Colon (tissue), 2 donors: ENCODE results near the gene C1orf56.

ENCODE experiments used
- FAIRE-seq: peaks from 2 replicates; lab custom pipeline; 2012; peaks lifted over from hg19 to GRCh38; lab: Jason Lieb, UNC
- donor health status: control.
- donor health status: control.

The C1orf56 gene

GRCh38 chr1:151047591-151047924 is at the start of gene C1orf56:
Gene C1orf56 (plus strand): TSS chr1:151047751. CDS start chr1:151047848, 97 bp downstream.
- FAIRE-seq = no peak

- FAIRE-seq = no peak
Measured at GRCh38 chr1:150997949-150998348, 49.6 kb upstream of the C1orf56 start.

- no peak for FAIRE-seq
Measured at GRCh38 chr1:150999051-150999674, 48.4 kb upstream of the C1orf56 start.

GRCh38 chr1:150999926-151000325 is 47.6 kb upstream of the C1orf56 start:
- no peak for FAIRE-seq

DNA sequence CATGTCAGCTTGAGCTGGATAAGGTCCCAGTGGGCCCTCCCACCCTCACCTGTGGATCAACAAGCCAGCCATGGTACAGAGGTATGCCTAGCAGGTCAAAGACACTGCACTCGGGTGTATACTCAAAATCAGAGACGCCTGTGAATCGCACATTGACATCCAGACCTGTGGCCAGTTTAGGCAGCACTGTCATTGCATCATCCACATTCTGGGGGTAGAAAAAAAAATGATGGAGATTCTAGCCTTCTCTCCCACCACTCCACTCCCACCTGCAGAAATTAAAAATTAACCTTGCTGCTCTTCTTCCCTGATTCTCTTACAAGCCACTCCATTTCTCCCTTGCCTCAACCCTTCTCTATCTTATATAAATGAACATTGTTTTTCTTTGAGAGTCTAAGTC is 47.1 kb upstream of the C1orf56 start:
- no peak for FAIRE-seq

DNA sequence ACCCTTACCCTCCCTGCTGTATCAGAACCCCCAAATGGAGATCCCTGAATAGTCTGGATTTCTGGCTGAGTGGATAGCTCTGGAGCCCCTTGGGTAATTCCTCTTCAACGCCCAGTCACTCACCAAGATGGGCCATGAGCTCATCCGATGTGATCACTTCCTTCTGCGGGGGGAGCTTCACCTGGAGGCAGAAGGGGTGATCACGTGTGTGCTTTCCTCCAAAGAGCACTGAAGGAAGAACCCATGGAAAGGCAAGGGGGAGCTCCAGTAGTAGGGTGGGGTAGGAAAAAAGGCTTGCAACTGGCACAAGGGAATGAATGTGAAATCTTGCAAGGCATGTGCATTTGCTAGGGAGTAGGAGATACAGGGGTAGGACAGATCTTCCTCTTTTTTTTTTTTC is 45.9 kb upstream of the C1orf56 start:
- FAIRE-seq = no peak

DNA sequence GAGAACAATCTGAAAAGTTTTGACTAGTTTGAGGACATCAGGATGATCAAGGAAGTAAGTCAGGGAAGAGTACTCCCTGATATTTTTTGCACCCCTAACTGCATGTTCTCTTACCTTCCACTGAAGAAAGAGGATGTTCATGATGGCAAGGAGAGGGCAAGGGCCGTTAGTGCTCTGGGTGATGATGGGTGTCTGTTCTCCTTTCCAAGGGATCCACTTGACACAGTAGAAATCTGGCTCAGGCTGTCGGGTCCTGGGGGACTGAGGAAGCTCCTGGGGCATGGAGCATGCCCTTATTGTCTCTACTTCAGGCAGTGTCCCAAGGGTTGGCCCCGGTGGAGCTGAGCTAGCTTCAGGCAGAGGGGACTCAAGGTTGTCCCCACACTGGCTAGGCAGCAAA is 45.5 kb upstream of the C1orf56 start:
- no peak for FAIRE-seq

- no peak for FAIRE-seq
Measured at GRCh38 chr1:151002611-151003010, 44.9 kb upstream of the C1orf56 start.

DNA sequence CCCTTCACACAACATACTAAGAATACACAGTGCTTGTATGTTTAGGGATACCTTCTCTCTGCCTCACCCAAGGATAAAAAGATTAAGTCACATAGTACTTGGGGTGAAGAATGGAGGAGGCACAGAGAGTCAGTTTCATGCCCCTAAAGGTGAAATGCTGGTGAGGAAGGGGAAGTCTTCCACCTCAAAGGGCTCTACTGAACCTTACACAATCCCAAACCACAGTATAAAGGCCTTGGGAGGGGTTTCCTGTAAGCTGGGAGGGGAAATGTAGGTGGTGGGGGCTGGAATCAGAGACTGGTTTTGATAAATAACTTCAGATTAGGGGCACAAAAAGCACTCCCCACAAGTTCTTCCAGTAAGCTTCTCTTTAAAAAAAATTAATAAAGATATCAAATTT is 44.4 kb upstream of the C1orf56 start:
- FAIRE-seq = no peak

- FAIRE-seq = no peak
Measured at GRCh38 chr1:151005729-151006319, 41.7 kb upstream of the C1orf56 start.

- FAIRE-seq = no peak
Measured at GRCh38 chr1:151006327-151007052, 41.1 kb upstream of the C1orf56 start, which contains the start of gene MINDY1. Gene MINDY1 (minus strand): TSS chr1:151006902. CDS start chr1:151002617, 4,285 bp downstream.

- no peak for FAIRE-seq
Measured at GRCh38 chr1:151007853-151008243, 39.7 kb upstream of the C1orf56 start.

DNA sequence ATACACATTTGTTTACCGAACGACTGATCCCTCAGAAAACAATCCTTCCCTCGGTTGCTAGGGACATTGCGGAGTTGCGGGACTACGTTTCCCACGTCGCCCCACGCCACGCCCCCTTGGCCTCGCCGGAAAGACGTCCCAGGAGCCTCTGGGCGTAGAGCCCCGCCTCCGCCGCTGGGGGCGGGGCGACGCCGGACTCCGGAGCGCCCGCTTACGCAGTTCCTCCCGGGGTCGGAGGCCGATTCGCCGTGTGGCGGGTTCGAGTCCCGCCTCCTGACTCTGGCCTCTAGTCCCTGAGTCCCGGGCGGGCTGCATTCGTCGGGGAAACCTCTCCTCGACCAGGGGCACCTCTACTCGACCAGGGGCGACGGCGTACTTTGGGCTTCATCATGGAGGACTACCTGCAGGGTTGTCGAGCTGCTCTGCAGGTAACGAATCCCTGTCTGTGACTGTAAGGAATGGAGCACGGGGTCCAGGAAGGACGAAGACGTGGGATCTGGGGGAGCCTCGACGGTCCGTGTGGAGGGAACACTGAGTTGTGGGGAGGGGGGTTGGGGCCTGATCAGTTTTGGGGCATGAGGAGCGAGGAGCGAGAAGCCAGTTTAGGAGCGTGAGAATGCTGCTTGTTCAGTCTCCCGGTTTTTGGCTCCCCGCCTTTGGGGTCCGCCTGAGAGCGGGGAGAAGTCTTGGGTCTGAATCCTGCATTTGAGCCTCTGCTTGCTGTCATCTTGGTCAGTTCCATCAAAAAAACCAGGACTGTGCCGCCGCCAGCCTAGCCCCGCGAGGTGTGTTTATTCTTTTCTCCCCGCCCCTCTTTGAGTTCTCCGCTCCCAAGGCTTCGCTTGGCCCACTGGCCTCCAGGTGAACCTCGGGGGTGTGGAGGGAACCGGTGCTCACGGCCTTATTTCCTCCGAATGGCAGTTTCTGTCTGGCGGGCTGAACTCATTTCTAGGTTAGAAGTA is 39.0 kb upstream of the C1orf56 start, which contains the start of gene PRUNE1:
Gene PRUNE1 (plus strand): TSS at position 206 of the 962 bp plus-strand sequence. CDS start 184 bp downstream, at position 390.
- no peak for FAIRE-seq

- FAIRE-seq = no peak
Measured at GRCh38 chr1:151009206-151009587, 38.4 kb upstream of the C1orf56 start.

DNA sequence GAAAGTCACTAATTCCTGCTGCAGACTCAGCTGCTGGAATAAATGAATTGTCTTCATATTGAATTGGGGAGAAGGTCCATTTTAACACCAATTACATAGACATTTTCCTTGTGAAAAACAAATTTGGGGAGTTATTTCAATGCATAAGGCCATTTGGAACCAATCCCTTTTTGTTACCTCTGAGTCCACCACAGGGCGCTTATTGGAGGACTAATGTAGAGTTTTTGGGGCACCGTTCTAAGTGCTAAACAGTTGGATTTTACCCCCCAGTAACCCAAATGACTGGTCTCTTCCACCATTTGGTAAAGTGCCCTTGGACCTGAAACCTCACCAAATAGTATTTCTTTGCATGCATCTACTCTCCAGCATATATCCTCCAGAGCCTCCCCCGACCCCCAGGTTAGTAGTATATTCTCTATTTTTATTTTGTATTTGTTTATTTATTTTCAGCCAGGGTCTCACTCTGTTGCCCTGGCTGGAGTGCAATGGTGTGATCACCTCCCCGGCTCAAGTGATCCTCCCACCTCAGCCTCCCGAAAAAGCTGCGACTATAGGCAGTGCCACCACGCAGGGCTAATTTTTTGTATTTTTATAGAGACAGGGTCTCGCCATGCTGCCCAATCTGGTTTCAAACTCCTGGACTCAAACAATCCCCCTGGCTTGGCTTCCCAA is 37.7 kb upstream of the C1orf56 start:
- no peak for FAIRE-seq

- no peak for FAIRE-seq
Measured at GRCh38 chr1:151010346-151010726, 37.2 kb upstream of the C1orf56 start.

DNA sequence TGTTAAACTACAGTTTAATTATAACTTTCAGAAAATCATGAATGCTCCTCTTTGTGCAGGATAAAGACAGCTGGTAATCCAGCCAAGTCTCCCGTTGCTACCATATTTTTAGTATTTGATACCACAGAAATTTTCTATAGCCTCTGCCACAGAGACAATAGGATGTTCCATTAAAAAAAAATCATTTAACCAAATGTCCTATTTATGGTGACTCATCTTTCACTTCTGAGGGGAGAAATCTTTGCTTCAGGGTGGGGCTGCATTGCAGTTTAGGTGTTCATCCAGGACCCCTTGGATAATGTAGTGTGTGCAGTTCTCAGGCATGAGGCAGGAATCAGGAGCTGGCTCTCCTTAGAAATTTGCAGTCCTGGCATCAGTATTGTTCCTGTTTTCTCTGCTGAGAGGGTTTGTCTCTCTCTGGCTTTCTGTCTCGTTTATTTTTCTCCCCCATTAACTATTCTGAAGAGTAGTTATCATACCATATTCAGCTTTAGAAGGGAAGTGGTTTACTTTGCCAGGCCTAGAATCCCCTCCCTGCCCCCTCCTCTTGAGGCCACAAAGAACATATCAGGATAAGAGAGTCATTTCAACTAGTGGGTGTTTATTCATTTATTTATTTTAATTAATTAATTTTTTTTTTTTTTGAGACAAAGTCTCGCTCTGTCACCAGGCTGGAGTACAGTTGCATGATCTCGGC is 36.2 kb upstream of the C1orf56 start:
- no peak for FAIRE-seq

DNA sequence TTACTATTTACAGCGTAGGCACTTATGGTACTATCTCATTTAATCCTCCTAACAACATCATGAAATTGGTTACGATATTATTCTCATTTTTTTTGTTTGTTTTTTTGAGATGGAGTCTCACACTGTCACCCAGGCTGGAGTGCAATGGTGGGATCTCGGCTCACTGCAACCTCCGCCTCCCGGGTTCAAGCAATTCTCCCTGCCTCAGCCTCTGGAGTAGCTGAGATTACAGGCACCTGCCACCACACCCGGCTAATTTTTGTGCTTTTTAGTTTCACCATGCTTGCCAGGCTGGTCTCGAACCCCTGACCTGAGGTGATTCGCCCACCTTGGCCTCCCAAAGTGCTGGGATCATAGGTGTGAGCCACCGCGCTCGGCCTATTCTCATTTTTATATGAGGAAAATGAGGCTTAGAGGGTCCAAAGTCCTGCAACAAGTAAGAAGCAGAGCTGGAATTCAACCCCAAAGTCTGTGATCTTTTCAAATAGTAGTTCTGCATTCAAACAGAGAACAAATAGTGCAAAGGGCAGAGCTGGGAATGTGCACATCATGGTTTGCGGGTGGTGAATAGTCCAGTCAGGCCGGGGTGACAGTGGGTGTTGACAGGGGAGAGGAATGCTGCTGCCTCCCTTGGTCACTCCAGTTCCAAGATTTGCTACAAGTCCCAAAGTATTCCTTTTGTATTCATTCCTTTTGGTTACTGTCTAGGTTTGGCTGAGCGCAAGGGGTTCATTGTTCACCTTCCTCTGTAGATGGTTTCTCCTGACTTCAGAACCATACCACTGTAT is 34.7 kb upstream of the C1orf56 start:
- FAIRE-seq = no peak

GRCh38 chr1:151013518-151013917 is 34.0 kb upstream of the C1orf56 start:
- FAIRE-seq = no peak

GRCh38 chr1:151024540-151025146 is 22.9 kb upstream of the C1orf56 start:
- no peak for FAIRE-seq
